ENCODE data around the gene ETV1.

- TF ChIP-seq POLR2A (IDR thresholded peaks at IDR 0.05) (no peak), CTCF (IDR thresholded peaks at IDR 0.05) (no peak)
Measured at GRCh38 chr7:13984831-13985685, 4.4 kb downstream of the ETV1 start.
